A673 (cell line): ENCODE results near the gene SMIM28. TPM values are rescaled to one million over a fixed set of nuclear protein-coding genes. Genes with fewer than 3 reads are reported as not detected.

Experiments used
- BruUV-seq: library from RNA; stranded (reverse); fragments of 400-500 nt; replicated peaks from 2 replicates; lab custom pipeline; 2021; lab: Mats Ljungman, UMichigan
- CTCF ChIA-PET: fragments of 300-600 bp; sonication (Branson Sonifier 250); formaldehyde crosslinking; loops from one replicate; lab custom pipeline; 2022; ENCODE audit warnings: antibody characterized with exemption; lab: Charles Lee
- POLR2A ChIA-PET: fragments of 300-600 bp; sonication (Branson Sonifier 250); formaldehyde crosslinking; loops from one replicate; lab custom pipeline; 2022; ENCODE audit warnings: antibody characterized with exemption; ENCODE audit not compliant: low non-redundant PET; lab: Charles Lee
- DNase-seq: peaks from one replicate; pipeline ENCODE4 v3.0.0-alpha.2; 2015; ENCODE audit warnings: low spot score
- H3K27ac ChIP-seq: fragments of 200-600 bp; sonication (generic); 2 replicates; pipeline ENCODE4 v1.5.1; 2016; ENCODE audit warnings: mixed run types, low read depth, mild to moderate bottlenecking, mixed read lengths, antibody characterized with exemption, low read length; ENCODE audit not compliant: poor library complexity, severe bottlenecking
- H3K27me3 ChIP-seq: fragments of 200-600 bp; sonication (generic); replicated peaks from 2 replicates; pipeline ENCODE4 v1.6.1; 2017; ENCODE audit warnings: mixed run types, low read depth, mild to moderate bottlenecking, mixed read lengths, antibody characterized with exemption, low read length; ENCODE audit not compliant: insufficient read depth, poor library complexity
- H3K36me3 ChIP-seq: fragments of 200-600 bp; sonication (generic); 2 replicates; pipeline ENCODE4 v1.6.1; 2016; ENCODE audit warnings: mixed run types, mild to moderate bottlenecking, mixed read lengths, antibody characterized with exemption, low read length; ENCODE audit not compliant: insufficient read depth, poor library complexity, severe bottlenecking
- H3K4me1 ChIP-seq: fragments of 200-600 bp; sonication (generic); 2 replicates; pipeline ENCODE4 v1.6.1; 2017; ENCODE audit warnings: mixed run types, mild to moderate bottlenecking, mixed read lengths, antibody characterized with exemption, low read length; ENCODE audit not compliant: insufficient read depth, poor library complexity, severe bottlenecking
- H3K4me3 ChIP-seq: fragments of 200-600 bp; sonication (generic); 2 replicates; pipeline ENCODE4 v1.5.1; 2016; ENCODE audit warnings: low read depth, mixed run types, mild to moderate bottlenecking, mixed read lengths, low read length; ENCODE audit not compliant: poor library complexity, severe bottlenecking
- H3K9me3 ChIP-seq: fragments of 200-600 bp; sonication (generic); 2 replicates; pipeline ENCODE4 v1.6.1; 2016; ENCODE audit warnings: mixed run types, low read depth, mild to moderate bottlenecking, mixed read lengths, antibody characterized with exemption, low read length; ENCODE audit not compliant: poor library complexity, severe bottlenecking
- CTCF ChIP-seq: fragments of 300-800, 200-600 bp; sonication (generic); conservative IDR thresholded peaks from 2 replicates; pipeline ENCODE4 v1.5.1; 2017; ENCODE audit warnings: low read depth, mild to moderate bottlenecking, antibody characterized with exemption, low read length, moderate library complexity, mixed read lengths
- EZH2 ChIP-seq: fragments of 200-600 bp; sonication (generic); IDR thresholded peaks from 2 replicates; pipeline ENCODE4 v1.6.1; 2017; ENCODE audit warnings: borderline replicate concordance, low read depth, mild to moderate bottlenecking, mixed read lengths, antibody characterized with exemption, low read length; ENCODE audit not compliant: poor library complexity, severe bottlenecking
- intact Hi-C: fragments of 100-400 bp; cut with micrococcal nuclease; formaldehyde crosslinking; loops from one replicate; pipeline ENCODE4 v1.10.0; 2022; ENCODE audit not compliant: unreplicated experiment
- total RNA-seq: library from RNA; stranded (reverse); gene quantifications from 2 replicates; pipeline ENCODE4 v1.2.3, GENCODE V29; 2021

Gene SMIM28
- total RNA-seq, 1 experiment from 2014 or later: not detected

- DNase-seq: no peak
- intact Hi-C loops: no loop called here
- Histone ChIP-seq H3K36me3 (no peaks in the 10 kb centered on the region), H3K4me1 (no peaks in the 10 kb centered on the region), H3K27me3 (no peaks in the 10 kb centered on the region), H3K9me3 (no peaks in the 10 kb centered on the region), H3K4me3 (no peak overlapping the region), H3K27ac (no peak overlapping the region)
- ChIA-PET CTCF (interaction anchor here (0.9 kb wide), 1 partner anchor 38 kb away, joined by 4 read pairs; no protein-coding TSS in a partner anchor), POLR2A (no interaction called here)
- TF ChIP-seq CTCF: no peak
- no peak for TF ChIP-seq EZH2
- BruUV-seq: no TSS peak
Measured at GRCh38 chr6:138346302-138347195, 31.2 kb upstream of the SMIM28 start.

- no TSS peak for BruUV-seq
- POLR2A ChIA-PET: no interaction called here
- no peaks in the 10 kb centered on the region for H3K9me3 ChIP-seq
- TF ChIP-seq EZH2: no peak
- TF ChIP-seq CTCF: no peak
- intact Hi-C loops: no loop called here
- CTCF ChIA-PET: no interaction called here
- H3K27me3 ChIP-seq: no peaks in the 10 kb centered on the region
- H3K4me1 ChIP-seq: no peaks in the 10 kb centered on the region
- no peak overlapping the region for H3K27ac ChIP-seq
- H3K4me3 ChIP-seq: no peak overlapping the region
- no peaks in the 10 kb centered on the region for H3K36me3 ChIP-seq
- no peak for DNase-seq
Measured at GRCh38 chr6:138347864-138348263, 29.8 kb upstream of the SMIM28 start.

- no peaks in the 10 kb centered on the region for H3K4me1 ChIP-seq
- no TSS peak for BruUV-seq
- intact Hi-C loops: no loop called here
- no peak overlapping the region for H3K27ac ChIP-seq
- no peak overlapping the region for H3K4me3 ChIP-seq
- CTCF ChIA-PET: no interaction called here
- no peaks in the 10 kb centered on the region for H3K9me3 ChIP-seq
- no peaks in the 10 kb centered on the region for H3K36me3 ChIP-seq
- DNase-seq: no peak
- POLR2A ChIA-PET: no interaction called here
- H3K27me3 ChIP-seq: no peaks in the 10 kb centered on the region
- TF ChIP-seq EZH2 (no peak), CTCF (no peak)
Measured at GRCh38 chr6:138349891-138350290, 27.8 kb upstream of the SMIM28 start.
